Measurements from ENCODE around the gene SLC16A6. TPM values are rescaled to one million over a fixed set of nuclear protein-coding genes. Genes with fewer than 3 reads are reported as not detected.
"Not testable (repeated sequence)": the region's sequence is repeated elsewhere in the genome, so short reads cannot be mapped to it uniquely, and the experiment has no call there.

The SLC16A6 gene
- total and polyA plus RNA-seq, 2 experiments from 2014 or later: 0.16 to 0.32 TPM

GRCh38 chr17:68317458-68317857, 26.5 kb upstream of the SLC16A6 start:
- Histone ChIP-seq H2AFZ (no peak overlapping the region), H3K4me2 (ENCODE audit: unreplicated experiment) (no peak overlapping the region), H3F3A (ENCODE audit: insufficient read depth) (0 out of 2 replicates have a peak, but pooled peaks cover 4% of the 10 kb centered on the region), H3K79me2 (ENCODE audit: insufficient read depth) (no peaks in the 10 kb centered on the region), H3K9me3 (ENCODE audit: low read depth) (no peaks in the 10 kb centered on the region), H3K9ac (no peak overlapping the region), H4K20me1 (ENCODE audit: insufficient read depth) (no peaks in the 10 kb centered on the region), H3K36me3 (ENCODE audit: low read depth) (no peaks in the 10 kb centered on the region), H3K4me3 (no peak overlapping the region), H3K4me1 (ENCODE audit: insufficient read depth) (peaks cover 14% of the 10 kb centered on the region), H3K27ac (no peak overlapping the region), H3K27me3 (replicated peaks; ENCODE audit: insufficient read depth) (no peaks in the 10 kb centered on the region), H3K9me2 (ENCODE audit: insufficient read depth) (no peaks in the 10 kb centered on the region)
- in situ Hi-C loops (cut with MboI): no loop called here
- DNase-seq: no peak
- TF ChIP-seq EZH2 (IDR thresholded peaks at IDR 0.05; ENCODE audit: insufficient read depth, poor library complexity, severe bottlenecking): no peak
- TF ChIP-seq EZH2phosphoT487 (IDR thresholded peaks at IDR 0.05; ENCODE audit: insufficient read depth, low read depth): no peak
- 95 to 98% methylated on average over 6 of the region's 6 CpGs for WGBS, 2 experiments (ENCODE audit: low coverage in 1 of 2, low lambda C conversion rate in 2 of 2, missing lambda C conversion rate in 2 of 2)

- TF ChIP-seq EZH2 (IDR thresholded peaks at IDR 0.05; ENCODE audit: insufficient read depth, poor library complexity, severe bottlenecking): no peak
- no peak for TF ChIP-seq EZH2phosphoT487 (IDR thresholded peaks at IDR 0.05; ENCODE audit: insufficient read depth, low read depth)
- Histone ChIP-seq H3K9me3 (ENCODE audit: low read depth) (no peaks in the 10 kb centered on the region), H4K20me1 (ENCODE audit: insufficient read depth) (no peaks in the 10 kb centered on the region), H3K4me2 (ENCODE audit: unreplicated experiment) (no peak overlapping the region), H3K27me3 (replicated peaks; ENCODE audit: insufficient read depth) (no peaks in the 10 kb centered on the region), H2AFZ (no peak overlapping the region), H3K4me1 (ENCODE audit: insufficient read depth) (peaks cover 19% of the 10 kb centered on the region), H3K4me3 (no peak overlapping the region), H3K9ac (no peak overlapping the region), H3K36me3 (ENCODE audit: low read depth) (no peaks in the 10 kb centered on the region), H3K27ac (no peak overlapping the region), H3K79me2 (ENCODE audit: insufficient read depth) (no peaks in the 10 kb centered on the region), H3K9me2 (ENCODE audit: insufficient read depth) (no peaks in the 10 kb centered on the region), H3F3A (ENCODE audit: insufficient read depth) (peaks cover 9% of the 10 kb centered on the region)
- in situ Hi-C loops (cut with MboI): no loop called here
- no peak for DNase-seq
- WGBS, 2 experiments (ENCODE audit: low coverage in 1 of 2, low lambda C conversion rate in 2 of 2, missing lambda C conversion rate in 2 of 2): 90 to 96% methylated on average over 4 of the region's 4 CpGs
These were observed 25.0 kb upstream of the SLC16A6 start for GRCh38 chr17:68315930-68316329.

- no peaks in the 10 kb centered on the region for H3K9me2 ChIP-seq (ENCODE audit: insufficient read depth)
- no peak overlapping the region for H3K27ac ChIP-seq
- peaks cover 9% of the 10 kb centered on the region for H3F3A ChIP-seq (ENCODE audit: insufficient read depth)
- WGBS, 2 experiments (ENCODE audit: low coverage in 1 of 2, low lambda C conversion rate in 2 of 2, missing lambda C conversion rate in 2 of 2): 89 to 93% methylated on average over 8 of the region's 8 CpGs
- H3K9me3 ChIP-seq (ENCODE audit: low read depth): no peaks in the 10 kb centered on the region
- H3K4me3 ChIP-seq: no peak overlapping the region
- H4K20me1 ChIP-seq (ENCODE audit: insufficient read depth): no peaks in the 10 kb centered on the region
- in situ Hi-C loops (cut with MboI): no loop called here
- H3K9ac ChIP-seq: no peak overlapping the region
- H3K4me1 ChIP-seq (ENCODE audit: insufficient read depth): peaks cover 19% of the 10 kb centered on the region
- TF ChIP-seq EZH2phosphoT487 (IDR thresholded peaks at IDR 0.05; ENCODE audit: insufficient read depth, low read depth) (no peak), EZH2 (IDR thresholded peaks at IDR 0.05; ENCODE audit: insufficient read depth, poor library complexity, severe bottlenecking) (no peak)
- DNase-seq: peak; percentile 38
- no peaks in the 10 kb centered on the region for H3K27me3 ChIP-seq (replicated peaks; ENCODE audit: insufficient read depth)
- no peaks in the 10 kb centered on the region for H3K79me2 ChIP-seq (ENCODE audit: insufficient read depth)
- no peak overlapping the region for H3K4me2 ChIP-seq (ENCODE audit: unreplicated experiment)
- no peak overlapping the region for H2AFZ ChIP-seq
- H3K36me3 ChIP-seq (ENCODE audit: low read depth): no peaks in the 10 kb centered on the region
These were observed 24.1 kb upstream of the SLC16A6 start for GRCh38 chr17:68314916-68315535.

GRCh38 chr17:68310152-68310551, 19.2 kb upstream of the SLC16A6 start:
- H3K4me1 ChIP-seq (ENCODE audit: insufficient read depth): peaks cover 17% of the 10 kb centered on the region
- no peaks in the 10 kb centered on the region for H3K9me2 ChIP-seq (ENCODE audit: insufficient read depth)
- TF ChIP-seq EZH2 (IDR thresholded peaks at IDR 0.05; ENCODE audit: insufficient read depth, poor library complexity, severe bottlenecking) (no peak), EZH2phosphoT487 (IDR thresholded peaks at IDR 0.05; ENCODE audit: insufficient read depth, low read depth) (no peak)
- H3K27ac ChIP-seq: no peak overlapping the region
- peak; percentile 41 for DNase-seq
- no peaks in the 10 kb centered on the region for H3K79me2 ChIP-seq (ENCODE audit: insufficient read depth)
- H3F3A ChIP-seq (ENCODE audit: insufficient read depth): peaks cover 5% of the 10 kb centered on the region
- WGBS, 2 experiments (ENCODE audit: low coverage in 1 of 2, low lambda C conversion rate in 2 of 2, missing lambda C conversion rate in 2 of 2): 88 to 90% methylated on average over 8 of the region's 8 CpGs
- H2AFZ ChIP-seq: no peak overlapping the region
- in situ Hi-C loops (cut with MboI): no loop called here
- no peak overlapping the region for H3K4me2 ChIP-seq (ENCODE audit: unreplicated experiment)
- no peaks in the 10 kb centered on the region for H3K36me3 ChIP-seq (ENCODE audit: low read depth)
- no peaks in the 10 kb centered on the region for H4K20me1 ChIP-seq (ENCODE audit: insufficient read depth)
- H3K27me3 ChIP-seq (replicated peaks; ENCODE audit: insufficient read depth): no peaks in the 10 kb centered on the region
- H3K9me3 ChIP-seq (ENCODE audit: low read depth): no peaks in the 10 kb centered on the region
- H3K9ac ChIP-seq: no peak overlapping the region
- H3K4me3 ChIP-seq: no peak overlapping the region

GRCh38 chr17:68309066-68309670, 18.2 kb upstream of the SLC16A6 start:
- H3K9ac ChIP-seq; H4K20me1 ChIP-seq (ENCODE audit: insufficient read depth); H3K4me3 ChIP-seq; H3F3A ChIP-seq (ENCODE audit: insufficient read depth); H3K9me2 ChIP-seq (ENCODE audit: insufficient read depth); DNase-seq; H3K4me2 ChIP-seq (ENCODE audit: unreplicated experiment); H3K36me3 ChIP-seq (ENCODE audit: low read depth); H3K79me2 ChIP-seq (ENCODE audit: insufficient read depth); H3K9me3 ChIP-seq (ENCODE audit: low read depth); H2AFZ ChIP-seq; H3K27ac ChIP-seq; in situ Hi-C loops (cut with MboI); H3K27me3 ChIP-seq (replicated peaks; ENCODE audit: insufficient read depth): not testable (repeated sequence)
- WGBS, 2 experiments (ENCODE audit: low coverage in 1 of 2, low lambda C conversion rate in 2 of 2, missing lambda C conversion rate in 2 of 2): 94 to 96% methylated on average over 25 to 26 of the region's 28 CpGs
- peaks cover 22% of the 10 kb centered on the region for H3K4me1 ChIP-seq (ENCODE audit: insufficient read depth)

GRCh38 chr17:68308486-68308885, 17.6 kb upstream of the SLC16A6 start:
- peaks cover 23% of the 10 kb centered on the region for H3K4me1 ChIP-seq (ENCODE audit: insufficient read depth)
- H3K9ac ChIP-seq; H3K4me2 ChIP-seq (ENCODE audit: unreplicated experiment); H4K20me1 ChIP-seq (ENCODE audit: insufficient read depth); H3K27ac ChIP-seq; H3K9me3 ChIP-seq (ENCODE audit: low read depth); H2AFZ ChIP-seq; in situ Hi-C loops (cut with MboI); H3K9me2 ChIP-seq (ENCODE audit: insufficient read depth); H3F3A ChIP-seq (ENCODE audit: insufficient read depth); DNase-seq; H3K27me3 ChIP-seq (replicated peaks; ENCODE audit: insufficient read depth); H3K79me2 ChIP-seq (ENCODE audit: insufficient read depth); H3K4me3 ChIP-seq; H3K36me3 ChIP-seq (ENCODE audit: low read depth): not testable (repeated sequence)
- 90 to 98% methylated on average over 4 to 7 of the region's 7 CpGs for WGBS, 2 experiments (ENCODE audit: low coverage in 1 of 2, low lambda C conversion rate in 2 of 2, missing lambda C conversion rate in 2 of 2)

Measured in GM23248 (cell line).